OCI-LY7 (cell line): ENCODE measurements around the gene TRIM46.

ENCODE experiments used
- EZH2phosphoT487 ChIP-seq: fragments of 200-600 bp; sonication (generic); IDR thresholded peaks from 2 replicates; pipeline ENCODE4 v1.6.1; 2018; ENCODE audit warnings: low read depth, borderline replicate concordance, mild to moderate bottlenecking, mixed run types, antibody characterized with exemption, low read length, moderate library complexity, mixed read lengths
- TF ChIP-seq, protein P1 (sequence below): fragments of 200-600 bp; sonication (generic); conservative IDR thresholded peaks from 2 replicates; pipeline ENCODE4 v1.5.1; 2014; ENCODE audit warnings: mild to moderate bottlenecking, antibody characterized with exemption, low read length, moderate library complexity, mixed read lengths

DNA sequence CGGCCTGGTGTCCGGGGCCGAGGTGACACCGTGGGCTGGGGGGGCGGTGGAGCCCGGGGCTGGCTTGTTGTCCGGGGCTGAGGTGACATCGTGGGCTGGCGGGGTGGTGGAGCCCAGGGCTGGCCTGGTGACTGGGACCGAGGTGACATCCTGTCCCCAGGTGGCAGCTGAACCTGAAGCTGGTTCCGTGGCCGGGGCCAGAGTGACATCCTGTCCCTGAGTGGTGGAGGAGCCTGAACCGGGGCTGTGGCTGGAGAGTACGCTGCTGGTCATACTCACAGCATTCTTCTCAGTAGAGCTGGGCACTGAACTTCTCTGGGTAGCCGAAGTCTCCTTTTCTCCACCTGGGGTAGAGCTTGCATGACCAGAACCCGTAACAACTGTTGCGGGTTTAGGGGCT, 18.3 kb downstream of the TRIM46 start:
- TF ChIP-seq, protein P1, sequence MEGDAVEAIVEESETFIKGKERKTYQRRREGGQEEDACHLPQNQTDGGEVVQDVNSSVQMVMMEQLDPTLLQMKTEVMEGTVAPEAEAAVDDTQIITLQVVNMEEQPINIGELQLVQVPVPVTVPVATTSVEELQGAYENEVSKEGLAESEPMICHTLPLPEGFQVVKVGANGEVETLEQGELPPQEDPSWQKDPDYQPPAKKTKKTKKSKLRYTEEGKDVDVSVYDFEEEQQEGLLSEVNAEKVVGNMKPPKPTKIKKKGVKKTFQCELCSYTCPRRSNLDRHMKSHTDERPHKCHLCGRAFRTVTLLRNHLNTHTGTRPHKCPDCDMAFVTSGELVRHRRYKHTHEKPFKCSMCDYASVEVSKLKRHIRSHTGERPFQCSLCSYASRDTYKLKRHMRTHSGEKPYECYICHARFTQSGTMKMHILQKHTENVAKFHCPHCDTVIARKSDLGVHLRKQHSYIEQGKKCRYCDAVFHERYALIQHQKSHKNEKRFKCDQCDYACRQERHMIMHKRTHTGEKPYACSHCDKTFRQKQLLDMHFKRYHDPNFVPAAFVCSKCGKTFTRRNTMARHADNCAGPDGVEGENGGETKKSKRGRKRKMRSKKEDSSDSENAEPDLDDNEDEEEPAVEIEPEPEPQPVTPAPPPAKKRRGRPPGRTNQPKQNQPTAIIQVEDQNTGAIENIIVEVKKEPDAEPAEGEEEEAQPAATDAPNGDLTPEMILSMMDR: no peak
- TF ChIP-seq EZH2phosphoT487: no peak
